ENCODE measurements around the gene TANK. TPM values are rescaled to one million over a fixed set of nuclear protein-coding genes. Genes with fewer than 3 reads are reported as not detected.

The TANK gene
- total and polyA plus RNA-seq, 2 of the 8 experiments (the other 6 are each of a cell fraction or from before 2014, with no cell fraction given) = 7.0 to 26.1 TPM

DNA sequence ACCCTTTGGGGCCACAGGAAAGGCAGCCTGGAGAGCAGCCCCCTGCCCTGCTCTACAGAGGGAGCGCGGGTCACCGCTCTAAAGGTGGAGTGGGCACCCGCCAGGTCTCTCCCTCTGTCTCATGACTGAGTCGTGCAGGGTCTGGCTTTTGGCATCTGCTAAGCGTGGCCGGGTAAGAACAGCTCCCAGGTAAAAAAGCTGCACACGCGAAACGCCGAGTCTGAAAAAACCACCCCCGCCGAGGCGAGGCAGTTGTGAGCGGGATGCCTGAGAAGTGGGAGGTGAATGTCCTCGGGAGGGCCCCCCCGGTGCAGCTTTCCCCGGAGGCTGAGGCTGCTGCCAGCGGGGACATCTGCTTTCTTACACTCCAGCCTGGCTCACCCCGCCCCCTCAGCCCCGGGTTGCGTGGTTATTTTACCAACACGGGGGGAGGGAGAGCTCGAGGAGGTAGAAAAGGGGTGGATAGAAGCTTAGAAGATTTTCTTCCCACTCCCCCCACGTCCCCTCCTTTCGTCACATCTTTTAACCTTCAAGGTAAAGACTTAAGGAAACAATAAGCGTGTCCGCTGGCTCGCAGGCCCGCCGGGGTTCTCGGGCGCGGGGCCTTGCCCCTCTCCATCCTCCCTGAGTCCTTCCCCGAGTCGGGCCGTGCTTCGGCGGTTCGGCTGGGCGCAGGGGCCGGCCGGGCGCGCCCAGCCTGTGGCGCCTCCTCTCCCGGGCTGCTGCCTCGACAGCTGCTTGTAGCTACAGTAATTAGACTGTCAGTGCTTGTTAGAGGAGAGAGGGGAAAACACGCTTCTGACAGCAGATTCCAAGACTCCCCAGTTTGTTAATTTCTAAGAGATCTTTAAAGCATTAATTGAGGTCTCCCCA, 77.4 kb downstream of the TANK start:
- ChIA-PET POLR2A (ENCODE audit: partially characterized antibody) (interaction anchor here (0.9 to 1.6 kb wide), 6 partner anchors 9 to 71 kb away, joined by 3 to 7 read pairs (median 3); partner anchors contain the start of gene PSMD14), CTCF (ENCODE audit: partially characterized antibody) (interaction anchor here (0.6 to 1.7 kb wide), 8 partner anchors 12 to 893 kb away, joined by 3 to 7 read pairs (median 3); no protein-coding TSS in a partner anchor)
- no peak overlapping the region for H3K23ac ChIP-seq (ENCODE audit: insufficient read length)
- H2BK15ac ChIP-seq (ENCODE audit: low read length) = no peak overlapping the region
- DNase-seq (ENCODE audit: low read depth in 1 of 2, low spot score in 2 of 2) (peak in 1 of 2 experiments; percentile 69), FAIRE-seq (no peak)
- H2AFZ ChIP-seq (ENCODE audit: low read length) = no peak overlapping the region
- no peak overlapping the region for H4K91ac ChIP-seq (replicated peaks; ENCODE audit: insufficient read length, low read length)
- no peak overlapping the region for H3K4ac ChIP-seq (replicated peaks; ENCODE audit: insufficient read length, low read depth, low read length)
- H4K5ac ChIP-seq (ENCODE audit: insufficient read length, low read depth, low read length) = no peak overlapping the region
- no peaks in the 10 kb centered on the region for H3K79me1 ChIP-seq (ENCODE audit: low read depth, low read length)
- no peak overlapping the region for H2BK5ac ChIP-seq (ENCODE audit: low read depth, low read length)
- H3K4me3 ChIP-seq (ENCODE audit: extremely low read depth in 1 of 4, insufficient read depth in 2 of 4, low read depth in 3 of 4, low read length in 4 of 4) = peak overlapping the region; percentile 52 to 79 (median 68)
- peak overlapping the region; percentile 94 to 98 for H3K4me2 ChIP-seq (ENCODE audit: insufficient read depth in 1 of 2, low read depth in 2 of 2, low read length in 2 of 2)
- no peaks in the 10 kb centered on the region for H3K79me2 ChIP-seq (ENCODE audit: control insufficient read depth in 1 of 2, insufficient read depth in 2 of 2, low read length in 2 of 2)
- H2BK12ac ChIP-seq (ENCODE audit: low read depth, low read length) = no peak overlapping the region; the same call in 1 of the 2 replicates
- H3K18ac ChIP-seq (ENCODE audit: extremely low read depth, low read length) = peak overlapping the region; percentile 60; the same call in 1 of the 2 replicates
- H2AK5ac ChIP-seq (ENCODE audit: low read depth, low read length) = no peak overlapping the region
- H4K8ac ChIP-seq (ENCODE audit: extremely low read depth, insufficient read depth, low read length) = 0 out of 2 replicates have a peak overlapping the region, but pooled peaks have one; percentile 7
- H2BK20ac ChIP-seq (ENCODE audit: low read length) = no peak overlapping the region
- H3K4me1 ChIP-seq (replicated peaks in 1 of 4; ENCODE audit: control insufficient read depth in 3 of 4, insufficient read depth in 4 of 4, low read length in 3 of 4) = peaks cover 0 to 9% (median 2%) of the 10 kb centered on the region in 4 experiments; a peak in 6 of 7 replicates
- peaks cover 0 to 2% of the 10 kb centered on the region in 2 experiments for H4K20me1 ChIP-seq (replicated peaks in 1 of 2; ENCODE audit: control insufficient read depth in 1 of 2, insufficient read depth in 2 of 2, low read length in 2 of 2)
- H3K56ac ChIP-seq (replicated peaks; ENCODE audit: insufficient read length, low read depth, low read length) = no peak overlapping the region
- peak overlapping the region in 1 of 4 experiments; percentile 11; a peak in 2 of 7 replicates for H3K9ac ChIP-seq (replicated peaks in 1 of 4; ENCODE audit: extremely low read depth in 1 of 4, low read depth in 3 of 4, low read length in 3 of 4)
- no peak overlapping the region for H3K14ac ChIP-seq (ENCODE audit: insufficient read length)
- WGBS, 2 experiments (ENCODE audit: extremely low coverage in 1 of 2, insufficient coverage in 1 of 2, insufficient read length in 1 of 2, insufficient replicate concordance in 2 of 2, low coverage in 1 of 2, low lambda C conversion rate in 2 of 2, missing lambda C conversion rate in 1 of 2) = 3% methylated on average over 44 of the region's 49 CpGs; no CpG with 5 or more reads in 1 of the 2 experiments
- no peaks in the 10 kb centered on the region for H3K9me3 ChIP-seq (ENCODE audit: insufficient read depth in 2 of 2, low read depth in 1 of 2, low read length in 1 of 2)
- H2BK120ac ChIP-seq (replicated peaks; ENCODE audit: low read depth, low read length) = no peak overlapping the region
- peaks cover 1 to 39% (median 20%) of the 10 kb centered on the region in 4 experiments for H3K27me3 ChIP-seq (replicated peaks in 1 of 4; ENCODE audit: control insufficient read depth in 3 of 4, extremely low read depth in 1 of 4, insufficient read depth in 3 of 4, low read length in 3 of 4)
- peaks cover 22% of the 10 kb centered on the region; the same call in 1 of the 2 replicates for H3K23me2 ChIP-seq (ENCODE audit: low read depth, low read length)
- no peaks in the 10 kb centered on the region for H3K36me3 ChIP-seq (ENCODE audit: control insufficient read depth in 2 of 4, insufficient read depth in 4 of 4, low read length in 3 of 4)
- no peak overlapping the region for H3K27ac ChIP-seq (ENCODE audit: low read depth, low read length)
- TF ChIP-seq KDM4A (IDR thresholded peaks at IDR 0.05; ENCODE audit: low read depth, low read length, severe bottlenecking) = peak; percentile 52
- TF ChIP-seq HDAC2 (IDR thresholded peaks at IDR 0.05; ENCODE audit: borderline replicate concordance in 1 of 2, low read depth in 2 of 2, low read length in 2 of 2) = 0 out of 4 replicates have a peak, but pooled peaks of 1 of the 2 experiments have one; percentile 24
- TF ChIP-seq POLR2AphosphoS5 (IDR thresholded peaks at IDR 0.05; ENCODE audit: low read depth, low read length) = no peak
- peak; percentile 45 for TF ChIP-seq ASH2L (IDR thresholded peaks at IDR 0.05; ENCODE audit: low read length)
- peak; percentile 23 for TF ChIP-seq SUZ12 (IDR thresholded peaks at IDR 0.05; ENCODE audit: low read length)
- no peak for TF ChIP-seq NANOG (IDR thresholded peaks at IDR 0.05; ENCODE audit: insufficient read depth, low read depth, low read length, poor library complexity, severe bottlenecking)
- no peak for TF ChIP-seq SP1 (IDR thresholded peaks at IDR 0.05; ENCODE audit: low read depth, low read length)
- TF ChIP-seq FOSL1 (IDR thresholded peaks at IDR 0.05; ENCODE audit: insufficient read depth, low read depth, low read length) = no peak
- no peak for TF ChIP-seq CBX5 (IDR thresholded peaks at IDR 0.05; ENCODE audit: low read depth, low read length)
- no peak for TF ChIP-seq RXRA (IDR thresholded peaks at IDR 0.05; ENCODE audit: insufficient read depth, low read depth, low read length)
- TF ChIP-seq BRCA1 (IDR thresholded peaks at IDR 0.05; ENCODE audit: low read depth, low read length) = no peak

Data from H1 (cell line).